ENCODE results near the gene RUBCNL.

RUBCNL gene

GRCh38 chr13:46314587-46314986 lies 72.5 kb downstream of the RUBCNL start:
- H3K4me3 ChIP-seq (ENCODE audit: low read depth, low read length) = no peak overlapping the region
- DNase-seq (ENCODE audit: low read depth) = no peak

GRCh38 chr13:46313432-46314257 lies 73.4 kb downstream of the RUBCNL start:
- no peak for DNase-seq (ENCODE audit: low read depth)
- no peak overlapping the region for H3K4me3 ChIP-seq (ENCODE audit: low read depth, low read length)

- no peak for DNase-seq (ENCODE audit: low read depth)
- no peak overlapping the region for H3K4me3 ChIP-seq (ENCODE audit: low read depth, low read length)
Observed at GRCh38 chr13:46313024-46313423, 74.0 kb downstream of the RUBCNL start.

- DNase-seq (ENCODE audit: low read depth) = no peak
- H3K4me3 ChIP-seq (ENCODE audit: low read depth, low read length) = no peak overlapping the region
Observed at GRCh38 chr13:46311217-46311616, 75.8 kb downstream of the RUBCNL start.

GRCh38 chr13:46310066-46310465 lies 77.0 kb downstream of the RUBCNL start:
- DNase-seq (ENCODE audit: low read depth) = no peak
- H3K4me3 ChIP-seq (ENCODE audit: low read depth, low read length) = no peak overlapping the region

GRCh38 chr13:46307554-46307953 lies 79.5 kb downstream of the RUBCNL start:
- no peak overlapping the region for H3K4me3 ChIP-seq (ENCODE audit: low read depth, low read length)
- peak; percentile 11 for DNase-seq (ENCODE audit: low read depth)

GRCh38 chr13:46304546-46304945 lies 82.5 kb downstream of the RUBCNL start:
- DNase-seq (ENCODE audit: low read depth) = no peak
- no peak overlapping the region for H3K4me3 ChIP-seq (ENCODE audit: low read depth, low read length)

GRCh38 chr13:46303742-46304385 lies 83.2 kb downstream of the RUBCNL start:
- DNase-seq (ENCODE audit: low read depth) = no peak
- H3K4me3 ChIP-seq (ENCODE audit: low read depth, low read length) = no peak overlapping the region

- H3K4me3 ChIP-seq (ENCODE audit: low read depth, low read length) = no peak overlapping the region
- DNase-seq (ENCODE audit: low read depth) = peak; percentile 15
Observed at GRCh38 chr13:46297361-46297811, 89.7 kb downstream of the RUBCNL start.

GRCh38 chr13:46296921-46297320 lies 90.1 kb downstream of the RUBCNL start:
- DNase-seq (ENCODE audit: low read depth) = peak; percentile 98
- H3K4me3 ChIP-seq (ENCODE audit: low read depth, low read length) = no peak overlapping the region

GRCh38 chr13:46296115-46296822 lies 90.8 kb downstream of the RUBCNL start:
- H3K4me3 ChIP-seq (ENCODE audit: low read depth, low read length) = no peak overlapping the region
- DNase-seq (ENCODE audit: low read depth) = peak; percentile 96

GRCh38 chr13:46295491-46296114 lies 91.4 kb downstream of the RUBCNL start:
- peak; percentile 66 for DNase-seq (ENCODE audit: low read depth)
- no peak overlapping the region for H3K4me3 ChIP-seq (ENCODE audit: low read depth, low read length)

GRCh38 chr13:46293436-46293835 lies 93.6 kb downstream of the RUBCNL start:
- DNase-seq (ENCODE audit: low read depth) = no peak
- H3K4me3 ChIP-seq (ENCODE audit: low read depth, low read length) = no peak overlapping the region

Data from skeletal muscle cell (primary cell).